ENCODE results near the gene TOR1B. TPM values are rescaled to one million over a fixed set of nuclear protein-coding genes. Genes with fewer than 3 reads are reported as not detected.

The TOR1B gene
- polyA plus RNA-seq, 1 donor from 2014 or later = 52.2 TPM

- H3K27ac ChIP-seq (ENCODE audit: low read length) = no peak overlapping the region
Measured at GRCh38 chr9:129852579-129852978, 49.6 kb downstream of the TOR1B start.

GRCh38 chr9:129853614-129854013 is 50.6 kb downstream of the TOR1B start:
- H3K27me3 ChIP-seq (ENCODE audit: insufficient read depth, low read depth, low read length) = no peaks in the 10 kb centered on the region
- H3K36me3 ChIP-seq (ENCODE audit: insufficient read depth, low read length) = no peaks in the 10 kb centered on the region
- H3K27ac ChIP-seq (ENCODE audit: low read length) = no peak overlapping the region
- H4K20me1 ChIP-seq (ENCODE audit: insufficient read depth) = no peaks in the 10 kb centered on the region
- H3K9ac ChIP-seq (ENCODE audit: low read length) = no peak overlapping the region
- no peaks in the 10 kb centered on the region for H3F3A ChIP-seq (ENCODE audit: insufficient read depth, low read length, poor library complexity, severe bottlenecking)
- no peak overlapping the region for H2AFZ ChIP-seq (ENCODE audit: low read depth, low read length)
- H3K4me2 ChIP-seq (ENCODE audit: low read length) = no peak overlapping the region
- H3K4me3 ChIP-seq (ENCODE audit: low read length) = no peak overlapping the region
- no peaks in the 10 kb centered on the region for H3K9me3 ChIP-seq (ENCODE audit: low read length)
- TF ChIP-seq EP300 (conservative IDR thresholded peaks at IDR 0.05; ENCODE audit: poor library complexity, severe bottlenecking) = no peak
- no peak for TF ChIP-seq EZH2 (IDR thresholded peaks at IDR 0.05; ENCODE audit: borderline replicate concordance, insufficient read depth, low read length, poor library complexity, severe bottlenecking)
- no peak for TF ChIP-seq CTCF (IDR thresholded peaks at IDR 0.05; ENCODE audit: poor library complexity, severe bottlenecking)
- no peak for TF ChIP-seq SMC3 (conservative IDR thresholded peaks at IDR 0.05; ENCODE audit: poor library complexity)
- no peak for TF ChIP-seq REST (IDR thresholded peaks at IDR 0.05; ENCODE audit: borderline replicate concordance)
- TF ChIP-seq TAF1 (IDR thresholded peaks at IDR 0.05; ENCODE audit: low read depth) = no peak
- no peak for TF ChIP-seq POLR2AphosphoS5 (IDR thresholded peaks at IDR 0.05)
- no peak for TF ChIP-seq MXI1 (conservative IDR thresholded peaks at IDR 0.05; ENCODE audit: poor library complexity, severe bottlenecking)
- TF ChIP-seq RAD21 (conservative IDR thresholded peaks at IDR 0.05) = no peak
- H3K79me2 ChIP-seq (replicated peaks; ENCODE audit: insufficient read depth, low read length) = no peaks in the 10 kb centered on the region
- no peaks in the 10 kb centered on the region for H3K9me2 ChIP-seq (ENCODE audit: insufficient read depth, low read length)

More at GRCh38 chr9:129852579-129852978, 49.6 kb downstream of the TOR1B start:
- Histone ChIP-seq H3K79me2 (replicated peaks; ENCODE audit: insufficient read depth, low read length) (no peaks in the 10 kb centered on the region), H3F3A (ENCODE audit: insufficient read depth, low read length, poor library complexity, severe bottlenecking) (no peaks in the 10 kb centered on the region), H2AFZ (ENCODE audit: low read depth, low read length) (no peak overlapping the region), H3K9me3 (ENCODE audit: low read length) (no peaks in the 10 kb centered on the region), H3K27me3 (ENCODE audit: insufficient read depth, low read depth, low read length) (no peaks in the 10 kb centered on the region), H3K9ac (ENCODE audit: low read length) (no peak overlapping the region), H3K4me3 (ENCODE audit: low read length) (no peak overlapping the region), H3K9me2 (ENCODE audit: insufficient read depth, low read length) (no peaks in the 10 kb centered on the region), H3K4me2 (ENCODE audit: low read length) (no peak overlapping the region), H4K20me1 (ENCODE audit: insufficient read depth) (no peaks in the 10 kb centered on the region), H3K36me3 (ENCODE audit: insufficient read depth, low read length) (no peaks in the 10 kb centered on the region)
- TF ChIP-seq CTCF (IDR thresholded peaks at IDR 0.05; ENCODE audit: poor library complexity, severe bottlenecking) (no peak), EP300 (conservative IDR thresholded peaks at IDR 0.05; ENCODE audit: poor library complexity, severe bottlenecking) (no peak), EZH2 (IDR thresholded peaks at IDR 0.05; ENCODE audit: borderline replicate concordance, insufficient read depth, low read length, poor library complexity, severe bottlenecking) (no peak), MXI1 (conservative IDR thresholded peaks at IDR 0.05; ENCODE audit: poor library complexity, severe bottlenecking) (no peak), RAD21 (conservative IDR thresholded peaks at IDR 0.05) (no peak), SMC3 (conservative IDR thresholded peaks at IDR 0.05; ENCODE audit: poor library complexity) (no peak), POLR2AphosphoS5 (IDR thresholded peaks at IDR 0.05) (no peak), TAF1 (IDR thresholded peaks at IDR 0.05; ENCODE audit: low read depth) (no peak)
